GM18909 (cell line): ENCODE measurements around the gene RERG.
"Not testable (repeated sequence)": the region's sequence is repeated elsewhere in the genome, so short reads cannot be mapped to it uniquely, and the experiment has no call there.

Source experiments
- ATAC-seq: cut with Tn5 transposase; IDR thresholded peaks from one replicate; pipeline ENCODE4 v1.9.1; 2021; ENCODE audit warnings: mild to moderate bottlenecking; ENCODE audit not compliant: unreplicated experiment, poor library complexity

Gene RERG

GRCh38 chr12:15155271-15155670 lies 65.9 kb downstream of the RERG start:
- no peak for ATAC-seq

DNA sequence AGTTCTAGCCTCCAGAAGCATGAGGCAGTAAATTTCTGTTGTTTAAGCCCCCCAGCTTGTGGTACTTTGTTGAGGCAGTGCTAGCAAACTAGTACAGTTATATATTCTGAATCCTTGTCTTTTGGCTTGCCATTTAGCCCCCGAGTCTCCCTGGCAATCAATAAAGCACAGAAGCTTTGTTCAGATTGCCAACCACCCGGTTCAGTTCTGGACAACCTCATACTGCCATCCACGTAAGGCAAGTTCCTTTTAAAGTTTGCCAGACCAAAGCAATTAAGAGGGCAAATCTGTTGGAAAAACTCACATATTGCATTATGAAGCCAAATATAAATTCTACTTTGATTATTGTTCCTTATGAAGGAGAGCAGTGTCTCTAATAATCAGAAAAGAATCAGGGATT lies 67.1 kb downstream of the RERG start:
- no peak for ATAC-seq

GRCh38 chr12:15152868-15153267 lies 68.3 kb downstream of the RERG start:
- no peak for ATAC-seq

DNA sequence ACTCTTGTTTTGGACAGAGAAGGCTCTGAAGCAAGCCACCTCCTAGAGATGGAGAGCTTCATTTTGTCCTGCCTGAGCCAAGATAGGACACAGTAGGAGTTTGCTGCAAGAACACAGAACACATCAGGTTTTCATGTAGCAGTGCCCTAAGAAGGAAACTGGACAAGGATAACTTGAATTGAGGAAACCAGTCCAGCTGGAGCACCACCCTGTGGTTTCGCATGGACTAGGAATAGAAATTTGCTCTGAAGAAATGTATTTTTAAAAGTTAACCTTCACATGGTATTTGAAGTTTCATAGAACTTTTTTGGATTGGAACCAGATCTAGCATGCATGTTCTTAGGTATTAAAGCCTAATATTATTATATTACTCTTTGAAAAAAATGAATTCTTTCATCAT lies 68.8 kb downstream of the RERG start:
- no peak for ATAC-seq

DNA sequence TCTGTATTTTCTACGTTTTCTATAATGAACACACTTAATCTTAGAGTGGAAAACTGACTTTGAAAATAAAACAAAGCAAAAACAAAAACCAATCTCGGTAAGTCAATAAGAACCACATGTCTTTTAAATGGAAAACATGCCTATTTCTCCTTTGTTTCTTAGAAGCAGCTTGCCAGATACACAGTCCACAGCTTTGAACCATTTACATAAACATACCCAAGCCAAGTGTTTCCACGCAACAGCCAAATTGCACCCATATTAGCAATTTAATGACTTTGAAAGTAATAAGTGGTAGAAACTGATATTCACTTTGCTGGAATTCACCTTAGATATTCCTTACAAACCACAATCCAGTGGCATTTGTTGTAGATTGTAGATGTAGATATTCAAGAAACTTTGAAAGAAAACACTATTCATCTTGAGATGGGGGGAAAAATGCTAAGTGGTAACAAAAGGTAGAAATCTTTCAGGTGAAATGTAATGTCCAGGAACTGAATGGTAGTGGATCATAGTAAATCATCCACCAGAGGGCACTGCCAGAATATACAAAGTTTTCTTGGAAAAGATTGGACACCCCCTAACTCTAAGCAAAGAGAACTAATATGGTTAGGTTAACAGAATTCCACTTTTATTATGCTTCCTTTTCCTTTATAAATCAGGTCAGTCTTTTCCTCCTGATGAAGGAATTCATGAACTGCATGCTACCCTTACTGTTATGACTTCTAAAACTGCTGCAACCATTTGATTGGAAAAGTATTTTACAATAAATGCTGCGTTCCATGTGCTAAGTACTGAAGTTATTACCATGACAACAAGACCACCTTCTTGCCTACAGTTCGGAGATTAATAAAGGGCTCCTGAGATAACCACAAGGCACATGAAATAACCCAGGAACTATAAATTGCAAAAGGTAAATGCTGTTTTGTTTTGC lies 69.8 kb downstream of the RERG start:
- ATAC-seq: no peak

GRCh38 chr12:15146585-15146984 lies 74.6 kb downstream of the RERG start:
- no peak for ATAC-seq

- ATAC-seq: no peak
These were observed 77.8 kb downstream of the RERG start for GRCh38 chr12:15143467-15143866.

DNA sequence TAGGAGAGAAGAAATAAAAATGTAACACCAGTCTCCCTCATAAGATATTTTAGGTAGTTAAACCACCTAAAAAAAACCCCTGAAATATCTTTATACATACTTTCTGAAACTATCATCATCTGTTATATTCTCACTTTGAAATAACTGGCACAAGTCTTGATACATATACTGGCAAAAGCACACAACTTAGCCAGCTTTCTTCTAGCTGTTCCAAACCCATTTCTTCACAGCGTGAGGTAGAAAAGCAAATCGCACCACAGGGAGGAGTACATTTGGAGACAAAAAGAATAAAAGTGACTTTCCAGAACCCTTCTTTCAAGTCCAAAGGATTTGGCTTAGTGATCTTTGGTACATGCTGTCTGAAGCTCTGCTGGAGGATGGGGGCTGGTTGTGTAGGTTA lies 78.5 kb downstream of the RERG start:
- ATAC-seq: no peak

GRCh38 chr12:15131431-15131830 lies 89.8 kb downstream of the RERG start:
- ATAC-seq: no peak

DNA sequence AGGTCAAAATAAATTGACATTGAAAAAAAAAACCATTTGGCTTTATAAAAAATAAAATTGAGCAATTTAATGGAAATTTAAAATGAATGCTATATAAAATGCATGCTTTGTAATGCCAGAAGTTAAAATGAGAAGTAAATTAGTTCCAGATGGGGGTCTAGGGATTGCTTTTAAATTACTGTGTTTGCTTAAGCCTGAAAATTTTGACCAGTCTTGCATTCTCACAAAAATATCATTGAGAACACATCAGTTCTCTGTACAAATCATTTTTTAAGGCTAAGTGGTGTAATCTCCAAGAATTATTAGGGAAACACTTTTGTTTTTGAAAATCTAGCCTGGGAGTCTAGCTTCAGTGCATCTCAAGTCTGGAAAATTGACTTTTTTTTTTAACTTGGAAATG lies 90.7 kb downstream of the RERG start:
- ATAC-seq: no peak

DNA sequence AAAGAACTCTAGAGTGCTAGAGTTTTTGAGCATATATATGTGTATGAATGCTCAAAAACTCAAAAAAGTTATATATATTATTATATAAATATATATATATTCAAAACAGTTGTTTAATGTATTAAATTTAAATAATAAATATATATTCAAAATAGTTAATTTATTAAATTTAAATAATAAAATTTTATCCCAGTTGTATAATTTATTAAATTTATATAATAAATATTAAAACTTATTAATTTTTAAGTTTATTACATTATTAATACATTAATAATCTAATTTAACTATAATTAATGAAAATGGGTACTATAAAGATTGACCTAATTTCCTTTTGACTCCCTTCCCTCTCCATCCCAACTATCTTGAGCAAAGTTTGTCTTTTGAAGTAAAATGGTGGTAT lies 97.8 kb downstream of the RERG start:
- no peak for ATAC-seq

GRCh38 chr12:15122344-15122743 lies 98.9 kb downstream of the RERG start:
- ATAC-seq: no peak

DNA sequence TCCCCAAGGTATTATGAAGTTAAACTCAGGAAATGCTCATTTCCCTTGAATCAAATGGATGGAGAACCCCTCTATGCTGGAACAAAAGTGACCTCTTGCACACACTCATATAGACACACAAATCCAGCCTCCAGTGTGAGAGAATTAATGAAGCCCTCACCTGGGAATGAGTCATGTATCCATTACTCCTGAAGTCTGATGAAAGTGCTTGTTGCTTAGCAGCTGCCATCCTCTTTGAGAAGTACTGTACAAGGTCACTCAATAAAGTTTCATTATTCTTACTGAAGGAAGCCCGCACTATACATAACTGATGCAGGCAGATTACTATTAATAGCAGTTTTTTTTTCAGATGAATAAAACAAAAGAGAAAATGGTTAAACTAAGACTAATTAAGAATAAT lies 102.3 kb downstream of the RERG start:
- ATAC-seq: no peak

- no peak for ATAC-seq
These were observed 104.2 kb downstream of the RERG start for GRCh38 chr12:15116983-15117382.

GRCh38 chr12:15116086-15116485 lies 105.1 kb downstream of the RERG start:
- ATAC-seq: no peak

DNA sequence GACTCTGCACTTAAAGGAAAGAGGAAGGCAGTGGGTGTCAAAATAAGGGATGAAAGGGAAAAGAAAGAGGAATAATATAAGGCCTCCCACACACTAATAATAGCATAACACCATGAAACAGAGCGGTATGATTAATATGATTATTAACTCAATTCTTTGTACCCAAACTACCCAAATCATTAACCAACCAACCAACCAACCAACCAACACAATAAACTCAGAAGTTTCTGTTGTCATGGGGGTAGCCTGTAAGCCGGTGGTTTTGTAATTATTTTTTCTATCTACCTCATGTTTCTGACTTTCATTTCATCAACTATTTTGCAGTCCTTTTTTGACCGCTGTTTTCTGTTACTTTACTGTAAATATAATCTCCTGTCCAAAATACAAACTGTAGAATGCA lies 105.8 kb downstream of the RERG start:
- ATAC-seq: no peak

- ATAC-seq: no peak
These were observed 106.7 kb downstream of the RERG start for GRCh38 chr12:15114501-15114900.

DNA sequence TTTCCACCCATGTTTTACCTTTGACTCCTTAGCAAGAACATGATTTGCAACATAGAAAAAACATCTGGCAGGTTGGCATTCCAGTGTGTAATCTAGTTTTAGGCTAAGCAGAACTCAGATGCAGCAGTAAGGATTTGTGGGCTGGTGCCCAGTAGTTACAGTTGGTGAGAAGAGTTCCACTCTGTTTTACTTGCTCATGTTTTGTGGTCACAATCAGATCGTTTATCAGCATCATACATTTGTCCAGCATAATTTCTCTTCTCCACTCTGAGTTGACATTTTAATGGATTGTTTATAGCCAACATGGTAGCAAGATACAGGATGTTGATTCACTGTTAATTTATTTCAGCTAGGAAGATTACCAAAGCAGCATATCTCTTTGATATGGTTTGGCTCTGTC lies 128.4 kb downstream of the RERG start:
- no peak for ATAC-seq

- no peak for ATAC-seq
These were observed 130.8 kb downstream of the RERG start for GRCh38 chr12:15090441-15090840.

GRCh38 chr12:15088105-15088504 lies 133.1 kb downstream of the RERG start:
- no peak for ATAC-seq

- not testable (repeated sequence) for ATAC-seq
These were observed 143.5 kb downstream of the RERG start for GRCh38 chr12:15077751-15078150.

GRCh38 chr12:15074351-15074750 lies 146.9 kb downstream of the RERG start:
- ATAC-seq: no peak
